HepG2 (cell line): ENCODE measurements around the gene FBN3.

ENCODE experiments used
- EP300 ChIP-seq, 3 experiments: sonication (generic) in 1 of 3; formaldehyde crosslinking in 1 of 3; IDR thresholded peaks; 2 replicates each; pipeline versions ENCODE4 v1.5.1 to v1.6.1; 2011 to 2020; ENCODE audit warnings: low read depth in 2 of 3, low read length in 2 of 3, borderline replicate concordance in 1 of 3, improper control_type of control experiment in 1 of 3, mild to moderate bottlenecking in 1 of 3, missing genetic modification reagents in 1 of 3, moderate library complexity in 1 of 3
- HNF4G ChIP-seq, 2 experiments: sonication (generic) in 1 of 2; formaldehyde crosslinking in 1 of 2; IDR thresholded peaks; 2 replicates each; pipeline versions ENCODE4 v1.4.0 to v1.6.1; 2011 to 2020; ENCODE audit warnings: borderline replicate concordance in 2 of 2, low read depth in 2 of 2, mild to moderate bottlenecking in 2 of 2, low read length in 1 of 2, missing genetic modification reagents in 1 of 2, moderate library complexity in 1 of 2
- POLR2A ChIP-seq, 2 experiments: IDR thresholded peaks; 2 replicates each; pipeline ENCODE4 v1.6.1; 2011; ENCODE audit warnings: low read depth in 2 of 2, low read length in 2 of 2, mild to moderate bottlenecking in 1 of 2, moderate library complexity in 1 of 2; ENCODE audit not compliant: insufficient read depth in 1 of 2
- SP1 ChIP-seq, 2 experiments: fragments of 450-650 bp in 1 of 2; sonication (generic) in 1 of 2; formaldehyde crosslinking in 1 of 2; IDR thresholded peaks; 2 replicates each; pipeline versions ENCODE4 v1.4.0 to v1.6.1; 2016 to 2020; ENCODE audit warnings: missing genetic modification reagents in 1 of 2
- STAG1 ChIP-seq: sonication (generic); formaldehyde crosslinking; IDR thresholded peaks from 2 replicates; pipeline ENCODE4 v1.4.0; 2020; ENCODE audit warnings: missing genetic modification reagents
- ZNF329 ChIP-seq: sonication (generic); formaldehyde crosslinking; IDR thresholded peaks from 2 replicates; pipeline ENCODE4 v1.9.0; 2021; ENCODE audit warnings: low read depth, mild to moderate bottlenecking, missing genetic modification reagents
- TF ChIP-seq, protein P1 (sequence below), 2 experiments: IDR thresholded peaks; 2 replicates each; pipeline ENCODE4 v1.6.1; 2011 to 2012; ENCODE audit warnings: low read length in 2 of 2, borderline replicate concordance in 1 of 2, low read depth in 1 of 2, mild to moderate bottlenecking in 1 of 2, moderate library complexity in 1 of 2

DNA sequence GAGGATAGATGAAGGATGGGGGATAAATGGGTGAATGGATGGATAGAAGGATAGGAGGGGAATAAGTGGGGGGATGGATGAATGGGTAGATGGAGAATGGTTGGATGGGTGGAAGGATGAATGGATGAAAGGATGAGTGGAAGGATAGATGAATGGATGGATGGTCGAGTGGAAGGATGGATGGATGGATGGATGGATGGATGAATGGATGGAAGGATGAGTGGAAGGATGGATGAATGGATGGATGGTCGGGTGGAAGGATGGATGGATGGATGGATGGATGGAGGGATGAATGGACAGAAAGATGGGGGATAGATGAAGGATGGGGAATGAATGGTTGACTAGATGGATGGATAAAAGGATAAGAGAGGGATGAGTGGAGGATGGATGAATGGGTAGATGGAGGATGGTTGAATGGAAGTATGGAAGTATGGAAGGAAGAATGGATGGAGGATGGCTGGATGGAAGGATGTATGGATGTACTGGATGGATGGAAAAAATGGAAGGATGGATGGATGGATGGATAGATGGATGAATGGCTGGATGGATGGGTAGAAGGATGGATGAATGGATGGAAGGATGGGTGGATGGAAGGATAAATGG lies 42.0 kb downstream of the FBN3 start:
- TF ChIP-seq STAG1 (CRISPR knock-in tag) (no peak), ZNF329 (no peak), POLR2A (IDR thresholded peaks at IDR 0.05; ENCODE audit: insufficient read depth in 1 of 2, low read depth in 2 of 2, low read length in 2 of 2) (no peak), SP1 (IDR thresholded peaks at IDR 0.05) (no peak), SP1 (CRISPR knock-in tag; IDR thresholded peaks at IDR 0.05) (no peak), HNF4G (IDR thresholded peaks at IDR 0.05; ENCODE audit: borderline replicate concordance, low read depth, low read length) (no peak), HNF4G (CRISPR knock-in tag; IDR thresholded peaks at IDR 0.05; ENCODE audit: borderline replicate concordance, low read depth) (no peak), EP300 (IDR thresholded peaks at IDR 0.05; ENCODE audit: low read depth in 2 of 2, low read length in 2 of 2) (no peak), EP300 (CRISPR knock-in tag; IDR thresholded peaks at IDR 0.05; ENCODE audit: borderline replicate concordance) (no peak)
- TF ChIP-seq, protein P1, sequence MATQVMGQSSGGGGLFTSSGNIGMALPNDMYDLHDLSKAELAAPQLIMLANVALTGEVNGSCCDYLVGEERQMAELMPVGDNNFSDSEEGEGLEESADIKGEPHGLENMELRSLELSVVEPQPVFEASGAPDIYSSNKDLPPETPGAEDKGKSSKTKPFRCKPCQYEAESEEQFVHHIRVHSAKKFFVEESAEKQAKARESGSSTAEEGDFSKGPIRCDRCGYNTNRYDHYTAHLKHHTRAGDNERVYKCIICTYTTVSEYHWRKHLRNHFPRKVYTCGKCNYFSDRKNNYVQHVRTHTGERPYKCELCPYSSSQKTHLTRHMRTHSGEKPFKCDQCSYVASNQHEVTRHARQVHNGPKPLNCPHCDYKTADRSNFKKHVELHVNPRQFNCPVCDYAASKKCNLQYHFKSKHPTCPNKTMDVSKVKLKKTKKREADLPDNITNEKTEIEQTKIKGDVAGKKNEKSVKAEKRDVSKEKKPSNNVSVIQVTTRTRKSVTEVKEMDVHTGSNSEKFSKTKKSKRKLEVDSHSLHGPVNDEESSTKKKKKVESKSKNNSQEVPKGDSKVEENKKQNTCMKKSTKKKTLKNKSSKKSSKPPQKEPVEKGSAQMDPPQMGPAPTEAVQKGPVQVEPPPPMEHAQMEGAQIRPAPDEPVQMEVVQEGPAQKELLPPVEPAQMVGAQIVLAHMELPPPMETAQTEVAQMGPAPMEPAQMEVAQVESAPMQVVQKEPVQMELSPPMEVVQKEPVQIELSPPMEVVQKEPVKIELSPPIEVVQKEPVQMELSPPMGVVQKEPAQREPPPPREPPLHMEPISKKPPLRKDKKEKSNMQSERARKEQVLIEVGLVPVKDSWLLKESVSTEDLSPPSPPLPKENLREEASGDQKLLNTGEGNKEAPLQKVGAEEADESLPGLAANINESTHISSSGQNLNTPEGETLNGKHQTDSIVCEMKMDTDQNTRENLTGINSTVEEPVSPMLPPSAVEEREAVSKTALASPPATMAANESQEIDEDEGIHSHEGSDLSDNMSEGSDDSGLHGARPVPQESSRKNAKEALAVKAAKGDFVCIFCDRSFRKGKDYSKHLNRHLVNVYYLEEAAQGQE (IDR thresholded peaks at IDR 0.05; ENCODE audit: borderline replicate concordance in 1 of 2, low read depth in 1 of 2, low read length in 2 of 2), result no peak
